Neural progenitor cell (in vitro differentiated cells): ENCODE data around the gene STX1B.

Experiments
- EZH2 ChIP-seq: fragments of 200-600 bp; sonication (generic); IDR thresholded peaks from 2 replicates; pipeline ENCODE4 v1.6.1; 2017; ENCODE audit warnings: antibody characterized with exemption, mild to moderate bottlenecking, moderate library complexity
- TF ChIP-seq, protein P1 (sequence below): fragments of 200-600 bp; sonication (generic); IDR thresholded peaks from 2 replicates; pipeline ENCODE4 v1.5.1; 2017; ENCODE audit warnings: antibody characterized with exemption, mild to moderate bottlenecking

GRCh38 chr16:30995927-30996323 is 14.5 kb downstream of the STX1B start:
- TF ChIP-seq, protein P1, sequence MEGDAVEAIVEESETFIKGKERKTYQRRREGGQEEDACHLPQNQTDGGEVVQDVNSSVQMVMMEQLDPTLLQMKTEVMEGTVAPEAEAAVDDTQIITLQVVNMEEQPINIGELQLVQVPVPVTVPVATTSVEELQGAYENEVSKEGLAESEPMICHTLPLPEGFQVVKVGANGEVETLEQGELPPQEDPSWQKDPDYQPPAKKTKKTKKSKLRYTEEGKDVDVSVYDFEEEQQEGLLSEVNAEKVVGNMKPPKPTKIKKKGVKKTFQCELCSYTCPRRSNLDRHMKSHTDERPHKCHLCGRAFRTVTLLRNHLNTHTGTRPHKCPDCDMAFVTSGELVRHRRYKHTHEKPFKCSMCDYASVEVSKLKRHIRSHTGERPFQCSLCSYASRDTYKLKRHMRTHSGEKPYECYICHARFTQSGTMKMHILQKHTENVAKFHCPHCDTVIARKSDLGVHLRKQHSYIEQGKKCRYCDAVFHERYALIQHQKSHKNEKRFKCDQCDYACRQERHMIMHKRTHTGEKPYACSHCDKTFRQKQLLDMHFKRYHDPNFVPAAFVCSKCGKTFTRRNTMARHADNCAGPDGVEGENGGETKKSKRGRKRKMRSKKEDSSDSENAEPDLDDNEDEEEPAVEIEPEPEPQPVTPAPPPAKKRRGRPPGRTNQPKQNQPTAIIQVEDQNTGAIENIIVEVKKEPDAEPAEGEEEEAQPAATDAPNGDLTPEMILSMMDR = no peak
- no peak for TF ChIP-seq EZH2
